Activated T-helper 17 cell treated with anti-CD3 and anti-CD28 coated beads, Interleukin-2, amount 50 U/mL, for 72 hours (primary cell): ENCODE data around the gene ZMYND8. TPM values are rescaled to one million over a fixed set of nuclear protein-coding genes. Genes with fewer than 3 reads are reported as not detected.
"Not testable (repeated sequence)": the region's sequence is repeated elsewhere in the genome, so short reads cannot be mapped to it uniquely, and the experiment has no call there.

Experiments used
- ATAC-seq: fragments of 150-1000 bp; cut with Tn5 transposase; replicated peaks from 2 replicates; pipeline ENCODE4 v1.10.0; 2021; ENCODE audit warnings: mild to moderate bottlenecking, moderate library complexity
- H3K27ac Mint-ChIP-seq: one replicate; pipeline ENCODE4 v1.8.0; 2022; ENCODE audit warnings: mixed read lengths
- H3K27me3 Mint-ChIP-seq: one replicate; pipeline ENCODE4 v1.8.0; 2022; ENCODE audit warnings: mixed read lengths
- H3K36me3 Mint-ChIP-seq: one replicate; pipeline ENCODE4 v1.8.0; 2022; ENCODE audit warnings: low read depth, mild to moderate bottlenecking, mixed read lengths
- H3K4me1 Mint-ChIP-seq: one replicate; pipeline ENCODE4 v1.8.0; 2022; ENCODE audit warnings: mixed read lengths
- H3K4me3 Mint-ChIP-seq: one replicate; pipeline ENCODE4 v1.8.0; 2022; ENCODE audit warnings: mild to moderate bottlenecking, mixed read lengths
- H3K9me3 Mint-ChIP-seq: one replicate; pipeline ENCODE4 v1.8.0; 2022; ENCODE audit warnings: mixed read lengths
- total RNA-seq, 2 donors: library from RNA; stranded (reverse); gene quantifications; one replicate each; pipeline ENCODE4 v1.2.3, GENCODE V29; 2022

ZMYND8 gene
- total RNA-seq, 2 donors from 2014 or later = 35.3 to 39.4 TPM

GRCh38 chr20:47249913-47250312, 106.6 kb downstream of the ZMYND8 start:
- H3K4me1 Mint-ChIP-seq = peaks cover 4% of the 10 kb centered on the region
- no peak for ATAC-seq
- H3K4me3 Mint-ChIP-seq = no peak overlapping the region
- peak overlapping the region; percentile 43 for H3K27ac Mint-ChIP-seq
- H3K9me3 Mint-ChIP-seq = no peaks in the 10 kb centered on the region
- H3K27me3 Mint-ChIP-seq = no peaks in the 10 kb centered on the region
- peaks cover 89% of the 10 kb centered on the region for H3K36me3 Mint-ChIP-seq

- Mint-ChIP-seq H3K4me3 (no peak overlapping the region), H3K27ac (peak overlapping the region; percentile 18), H3K4me1 (peaks cover 4% of the 10 kb centered on the region), H3K9me3 (no peaks in the 10 kb centered on the region), H3K36me3 (peaks cover 86% of the 10 kb centered on the region), H3K27me3 (no peaks in the 10 kb centered on the region)
- ATAC-seq = no peak
These were observed 108.0 kb downstream of the ZMYND8 start for GRCh38 chr20:47248448-47248966.

- Mint-ChIP-seq H3K36me3 (peaks cover 86% of the 10 kb centered on the region), H3K27me3 (no peaks in the 10 kb centered on the region), H3K9me3 (no peaks in the 10 kb centered on the region), H3K4me1 (peaks cover 4% of the 10 kb centered on the region), H3K27ac (peak overlapping the region; percentile 18), H3K4me3 (no peak overlapping the region)
- no peak for ATAC-seq
These were observed 108.5 kb downstream of the ZMYND8 start for GRCh38 chr20:47247972-47248371.

GRCh38 chr20:47246061-47246777, 110.3 kb downstream of the ZMYND8 start:
- peaks cover 4% of the 10 kb centered on the region for H3K4me1 Mint-ChIP-seq
- H3K4me3 Mint-ChIP-seq = no peak overlapping the region
- H3K27ac Mint-ChIP-seq = no peak overlapping the region
- no peak for ATAC-seq
- H3K36me3 Mint-ChIP-seq = peaks cover 92% of the 10 kb centered on the region
- no peaks in the 10 kb centered on the region for H3K27me3 Mint-ChIP-seq
- no peaks in the 10 kb centered on the region for H3K9me3 Mint-ChIP-seq

- H3K9me3 Mint-ChIP-seq, H3K27me3 Mint-ChIP-seq, H3K4me3 Mint-ChIP-seq, H3K27ac Mint-ChIP-seq, H3K4me1 Mint-ChIP-seq, ATAC-seq: not testable (repeated sequence)
- H3K36me3 Mint-ChIP-seq = peaks cover 83% of the 10 kb centered on the region
These were observed 111.3 kb downstream of the ZMYND8 start for GRCh38 chr20:47245166-47245565.

- Mint-ChIP-seq H3K27ac (peak overlapping the region; percentile 22), H3K4me1 (peaks cover 4% of the 10 kb centered on the region), H3K4me3 (no peak overlapping the region), H3K36me3 (peaks cover 83% of the 10 kb centered on the region), H3K27me3 (no peaks in the 10 kb centered on the region), H3K9me3 (no peaks in the 10 kb centered on the region)
- no peak for ATAC-seq
These were observed 112.0 kb downstream of the ZMYND8 start for GRCh38 chr20:47244451-47244850.

GRCh38 chr20:47243532-47244305, 112.8 kb downstream of the ZMYND8 start:
- H3K27ac Mint-ChIP-seq = peak overlapping the region; percentile 22
- no peaks in the 10 kb centered on the region for H3K9me3 Mint-ChIP-seq
- ATAC-seq = no peak
- no peaks in the 10 kb centered on the region for H3K27me3 Mint-ChIP-seq
- H3K4me1 Mint-ChIP-seq = peaks cover 4% of the 10 kb centered on the region
- no peak overlapping the region for H3K4me3 Mint-ChIP-seq
- peaks cover 83% of the 10 kb centered on the region for H3K36me3 Mint-ChIP-seq

GRCh38 chr20:47243003-47243402, 113.5 kb downstream of the ZMYND8 start:
- no peaks in the 10 kb centered on the region for H3K27me3 Mint-ChIP-seq
- no peaks in the 10 kb centered on the region for H3K9me3 Mint-ChIP-seq

GRCh38 chr20:47241345-47241781, 115.1 kb downstream of the ZMYND8 start:
- Mint-ChIP-seq H3K4me3 (no peak overlapping the region), H3K9me3 (no peaks in the 10 kb centered on the region), H3K4me1 (no peaks in the 10 kb centered on the region), H3K27ac (no peak overlapping the region), H3K36me3 (peaks cover 83% of the 10 kb centered on the region), H3K27me3 (no peaks in the 10 kb centered on the region)
- no peak for ATAC-seq

More at GRCh38 chr20:47243003-47243402, 113.5 kb downstream of the ZMYND8 start:
- no peak for ATAC-seq
- Mint-ChIP-seq H3K36me3 (peaks cover 83% of the 10 kb centered on the region), H3K4me1 (no peaks in the 10 kb centered on the region), H3K27ac (peak overlapping the region; percentile 22), H3K4me3 (no peak overlapping the region)

- H3K27ac Mint-ChIP-seq, H3K4me1 Mint-ChIP-seq, H3K9me3 Mint-ChIP-seq, H3K4me3 Mint-ChIP-seq, H3K27me3 Mint-ChIP-seq, ATAC-seq: not testable (repeated sequence)
- peaks cover 83% of the 10 kb centered on the region for H3K36me3 Mint-ChIP-seq
These were observed 116.4 kb downstream of the ZMYND8 start for GRCh38 chr20:47240096-47240495.

- no peak overlapping the region for H3K4me3 Mint-ChIP-seq
- H3K9me3 Mint-ChIP-seq = no peaks in the 10 kb centered on the region
- ATAC-seq = no peak
- no peaks in the 10 kb centered on the region for H3K4me1 Mint-ChIP-seq
- H3K27ac Mint-ChIP-seq = no peak overlapping the region
- peaks cover 80% of the 10 kb centered on the region for H3K36me3 Mint-ChIP-seq
- no peaks in the 10 kb centered on the region for H3K27me3 Mint-ChIP-seq
These were observed 116.8 kb downstream of the ZMYND8 start for GRCh38 chr20:47239719-47240067.

GRCh38 chr20:47238780-47239718, 117.5 kb downstream of the ZMYND8 start:
- H3K27me3 Mint-ChIP-seq = no peaks in the 10 kb centered on the region
- H3K36me3 Mint-ChIP-seq = peaks cover 81% of the 10 kb centered on the region
- ATAC-seq = no peak
- H3K9me3 Mint-ChIP-seq = no peaks in the 10 kb centered on the region
- H3K4me3 Mint-ChIP-seq = no peak overlapping the region
- H3K27ac Mint-ChIP-seq = no peak overlapping the region
- no peaks in the 10 kb centered on the region for H3K4me1 Mint-ChIP-seq

GRCh38 chr20:47237715-47238114, 118.8 kb downstream of the ZMYND8 start:
- ATAC-seq = peak; percentile 69

GRCh38 chr20:47236639-47236900, 119.9 kb downstream of the ZMYND8 start:
- H3K36me3 Mint-ChIP-seq = peaks cover 80% of the 10 kb centered on the region
- peak overlapping the region; percentile 68 for H3K27ac Mint-ChIP-seq
- ATAC-seq = no peak
- no peaks in the 10 kb centered on the region for H3K4me1 Mint-ChIP-seq
- H3K27me3 Mint-ChIP-seq = no peaks in the 10 kb centered on the region
- H3K9me3 Mint-ChIP-seq = no peaks in the 10 kb centered on the region
- H3K4me3 Mint-ChIP-seq = no peak overlapping the region

More at GRCh38 chr20:47237715-47238114, 118.8 kb downstream of the ZMYND8 start:
- H3K36me3 Mint-ChIP-seq = peaks cover 80% of the 10 kb centered on the region
- no peak overlapping the region for H3K4me3 Mint-ChIP-seq
- no peaks in the 10 kb centered on the region for H3K27me3 Mint-ChIP-seq
- H3K9me3 Mint-ChIP-seq = no peaks in the 10 kb centered on the region
- peak overlapping the region; percentile 68 for H3K27ac Mint-ChIP-seq
- no peaks in the 10 kb centered on the region for H3K4me1 Mint-ChIP-seq
